H54 (cell line): ENCODE measurements around the gene SLC9A9.

ENCODE experiments used
- DNase-seq: peaks from one replicate; pipeline ENCODE4 v3.0.0; 2011; ENCODE audit warnings: low spot score, mixed read lengths; ENCODE audit not compliant: insufficient read length
- FAIRE-seq: peaks from 3 replicates; lab custom pipeline; 2011; peaks lifted over from hg19 to GRCh38; lab: Jason Lieb, UNC
- POLR2A ChIP-seq: IDR thresholded peaks from 2 replicates; pipeline ENCODE4 v1.6.1; 2011; ENCODE audit warnings: low read depth, mild to moderate bottlenecking, low read length

Gene SLC9A9

GRCh38 chr3:143637133-143637532, 211.1 kb downstream of the SLC9A9 start:
- no peak for TF ChIP-seq POLR2A
- DNase-seq (no peak), FAIRE-seq (no peak)

- DNase-seq (no peak), FAIRE-seq (no peak)
- TF ChIP-seq POLR2A, result no peak
Observed at GRCh38 chr3:143634991-143635390, 213.3 kb downstream of the SLC9A9 start.

GRCh38 chr3:143634427-143634826, 213.8 kb downstream of the SLC9A9 start:
- DNase-seq (no peak), FAIRE-seq (no peak)
- no peak for TF ChIP-seq POLR2A

GRCh38 chr3:143633816-143634215, 214.5 kb downstream of the SLC9A9 start:
- DNase-seq (no peak), FAIRE-seq (no peak)
- TF ChIP-seq POLR2A, result no peak

GRCh38 chr3:143629726-143630125, 218.5 kb downstream of the SLC9A9 start:
- no peak for FAIRE-seq
- no peak for TF ChIP-seq POLR2A
- no peak for DNase-seq

- DNase-seq (no peak), FAIRE-seq (no peak)
- TF ChIP-seq POLR2A, result no peak
Observed at GRCh38 chr3:143628971-143629370, 219.3 kb downstream of the SLC9A9 start.

GRCh38 chr3:143627336-143627735, 220.9 kb downstream of the SLC9A9 start:
- TF ChIP-seq POLR2A, result no peak
- DNase-seq, result no peak
- no peak for FAIRE-seq

- FAIRE-seq (no peak), DNase-seq (no peak)
- no peak for TF ChIP-seq POLR2A
Observed at GRCh38 chr3:143619231-143619630, 229.0 kb downstream of the SLC9A9 start.

GRCh38 chr3:143617050-143617449, 231.2 kb downstream of the SLC9A9 start:
- DNase-seq (no peak), FAIRE-seq (no peak)
- no peak for TF ChIP-seq POLR2A

- FAIRE-seq (no peak), DNase-seq (no peak)
- TF ChIP-seq POLR2A, result no peak
Observed at GRCh38 chr3:143613226-143613625, 235.0 kb downstream of the SLC9A9 start.

GRCh38 chr3:143612541-143612940, 235.7 kb downstream of the SLC9A9 start:
- no peak for TF ChIP-seq POLR2A
- no peak for FAIRE-seq
- no peak for DNase-seq

GRCh38 chr3:143608966-143609365, 239.3 kb downstream of the SLC9A9 start:
- FAIRE-seq, result no peak
- TF ChIP-seq POLR2A, result no peak
- no peak for DNase-seq

GRCh38 chr3:143605233-143605950, 242.9 kb downstream of the SLC9A9 start:
- FAIRE-seq, result no peak
- no peak for DNase-seq

GRCh38 chr3:143604402-143605185, 243.7 kb downstream of the SLC9A9 start:
- no peak for FAIRE-seq
- TF ChIP-seq POLR2A, result no peak
- DNase-seq, result no peak

More at GRCh38 chr3:143605233-143605950, 242.9 kb downstream of the SLC9A9 start:
- no peak for TF ChIP-seq POLR2A

GRCh38 chr3:143603774-143604173, 244.5 kb downstream of the SLC9A9 start:
- FAIRE-seq, result no peak
- DNase-seq, result no peak
- no peak for TF ChIP-seq POLR2A
